Stimulated activated CD8-positive, alpha-beta memory T cell treated with anti-CD3 and anti-CD28 coated beads, Interleukin-12 subunit alpha, Interleukin-12 subunit beta, amount 100 ng/mL, for 24 hours (primary cell): Measurements from ENCODE around the gene MCCC1.
"Not testable (repeated sequence)": the region's sequence is repeated elsewhere in the genome, so short reads cannot be mapped to it uniquely, and the experiment has no call there.

Experiments used
- DNase-seq: peaks from one replicate; pipeline ENCODE4 v3.0.0-alpha.2; 2020; ENCODE audit errors: extremely low read depth

MCCC1 gene

GRCh38 chr3:183103950-183104349 lies 4.7 kb upstream of the MCCC1 start:
- not testable (repeated sequence) for DNase-seq

GRCh38 chr3:183101040-183101439 lies 1.7 kb upstream of the MCCC1 start:
- DNase-seq, result not testable (repeated sequence)

- no peak for DNase-seq
These were observed 1.1 kb upstream of the MCCC1 start for GRCh38 chr3:183100376-183100775.

- DNase-seq, result no peak
These were observed 525 bp upstream of the MCCC1 start for GRCh38 chr3:183099838-183100204.

- no peak for DNase-seq
These were observed 715 bp downstream of the MCCC1 start for GRCh38 chr3:183098536-183099025.

GRCh38 chr3:183094711-183095110 lies 4.6 kb downstream of the MCCC1 start:
- DNase-seq, result no peak

- no peak for DNase-seq
These were observed 7.0 kb downstream of the MCCC1 start for GRCh38 chr3:183092256-183092655.

GRCh38 chr3:183087184-183087583 lies 12.1 kb downstream of the MCCC1 start:
- DNase-seq, result no peak

GRCh38 chr3:183085634-183086390 lies 13.5 kb downstream of the MCCC1 start:
- DNase-seq, result no peak

- no peak for DNase-seq
These were observed 16.9 kb downstream of the MCCC1 start for GRCh38 chr3:183082355-183082915.

- no peak for DNase-seq
These were observed 17.7 kb downstream of the MCCC1 start for GRCh38 chr3:183081459-183082183.

- no peak for DNase-seq
These were observed 18.7 kb downstream of the MCCC1 start for GRCh38 chr3:183080628-183081027.

- DNase-seq, result no peak
These were observed 24.4 kb downstream of the MCCC1 start for GRCh38 chr3:183074881-183075280.

GRCh38 chr3:183074261-183074660 lies 25.0 kb downstream of the MCCC1 start:
- DNase-seq, result no peak

- DNase-seq, result no peak
These were observed 25.5 kb downstream of the MCCC1 start for GRCh38 chr3:183073839-183074238.

- DNase-seq, result no peak
These were observed 28.4 kb downstream of the MCCC1 start for GRCh38 chr3:183070892-183071291.

- DNase-seq, result no peak
These were observed 30.2 kb downstream of the MCCC1 start for GRCh38 chr3:183069086-183069485.

- DNase-seq, result not testable (repeated sequence)
These were observed 32.4 kb downstream of the MCCC1 start for GRCh38 chr3:183066891-183067290.

GRCh38 chr3:183064475-183064874 lies 34.8 kb downstream of the MCCC1 start:
- DNase-seq, result no peak

- no peak for DNase-seq
These were observed 37.7 kb downstream of the MCCC1 start for GRCh38 chr3:183061391-183062172.

GRCh38 chr3:183058351-183058750 lies 40.9 kb downstream of the MCCC1 start:
- no peak for DNase-seq

- DNase-seq, result no peak
These were observed 48.6 kb downstream of the MCCC1 start for GRCh38 chr3:183050706-183051105.
